ENCODE results near the gene HYAL3.

DNA sequence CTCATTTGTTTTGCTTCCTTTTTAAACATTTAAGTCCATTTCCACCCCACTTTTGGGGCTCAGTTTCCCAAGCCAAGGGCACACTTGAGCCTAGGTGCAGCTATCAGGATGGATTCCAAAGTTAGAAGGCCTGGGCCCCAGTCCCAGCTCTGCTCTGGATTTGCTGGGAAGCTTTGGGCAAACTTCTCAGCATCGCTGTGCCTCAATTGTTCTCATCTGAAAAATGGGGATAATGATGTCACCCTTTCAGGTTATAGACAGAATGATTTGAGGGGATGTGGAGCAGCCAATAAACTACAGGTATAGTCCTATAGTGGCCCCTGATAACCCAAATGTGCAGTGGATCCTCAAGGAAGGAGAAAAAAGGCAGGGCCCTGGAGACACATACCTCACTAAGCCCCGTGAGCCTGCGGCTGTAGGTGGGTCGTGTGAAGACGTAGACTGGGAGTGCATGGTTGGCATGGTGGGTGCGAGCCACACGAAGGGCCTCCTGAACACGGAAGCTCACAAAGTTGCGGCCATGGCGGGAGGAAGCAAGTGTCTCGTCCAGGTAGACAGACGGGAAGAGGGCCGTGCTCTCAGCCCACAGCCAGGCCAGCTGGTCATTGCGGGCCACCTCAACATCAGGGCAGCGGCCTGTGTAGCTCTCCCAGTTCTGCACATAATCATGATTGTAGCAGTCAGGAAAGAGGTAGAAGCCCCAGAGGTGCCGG, 20.1 kb upstream of the HYAL3 start:
- TF ChIP-seq, protein P1, sequence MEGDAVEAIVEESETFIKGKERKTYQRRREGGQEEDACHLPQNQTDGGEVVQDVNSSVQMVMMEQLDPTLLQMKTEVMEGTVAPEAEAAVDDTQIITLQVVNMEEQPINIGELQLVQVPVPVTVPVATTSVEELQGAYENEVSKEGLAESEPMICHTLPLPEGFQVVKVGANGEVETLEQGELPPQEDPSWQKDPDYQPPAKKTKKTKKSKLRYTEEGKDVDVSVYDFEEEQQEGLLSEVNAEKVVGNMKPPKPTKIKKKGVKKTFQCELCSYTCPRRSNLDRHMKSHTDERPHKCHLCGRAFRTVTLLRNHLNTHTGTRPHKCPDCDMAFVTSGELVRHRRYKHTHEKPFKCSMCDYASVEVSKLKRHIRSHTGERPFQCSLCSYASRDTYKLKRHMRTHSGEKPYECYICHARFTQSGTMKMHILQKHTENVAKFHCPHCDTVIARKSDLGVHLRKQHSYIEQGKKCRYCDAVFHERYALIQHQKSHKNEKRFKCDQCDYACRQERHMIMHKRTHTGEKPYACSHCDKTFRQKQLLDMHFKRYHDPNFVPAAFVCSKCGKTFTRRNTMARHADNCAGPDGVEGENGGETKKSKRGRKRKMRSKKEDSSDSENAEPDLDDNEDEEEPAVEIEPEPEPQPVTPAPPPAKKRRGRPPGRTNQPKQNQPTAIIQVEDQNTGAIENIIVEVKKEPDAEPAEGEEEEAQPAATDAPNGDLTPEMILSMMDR (IDR thresholded peaks at IDR 0.05), result no peak
- no peak for TF ChIP-seq EZH2 (IDR thresholded peaks at IDR 0.05; ENCODE audit: borderline replicate concordance, insufficient read depth, low read depth, low read length, poor library complexity, severe bottlenecking)

Measured in B cell (primary cell).